Activated B cell treated with CpG ODN at 0.5 μM for 24 hours (primary cell): ENCODE measurements around the gene PTCHD4. TPM values are rescaled to one million over a fixed set of nuclear protein-coding genes. Genes with fewer than 3 reads are reported as not detected.

Experiments
- ATAC-seq: fragments of 200-7000 bp; cut with Tn5 transposase; one replicate; pipeline ENCODE4 v1.10.0; 2021; ENCODE audit warnings: low read depth, mild to moderate bottlenecking, moderate library complexity
- CTCF ChIA-PET: fragments of 350-600 bp; sonication (Branson Sonifier 250); formaldehyde crosslinking; loops from one replicate; lab custom pipeline; 2021; ENCODE audit warnings: antibody characterized with exemption; lab: Charles Lee
- POLR2A ChIA-PET: fragments of 350-600 bp; sonication (Branson Sonifier 250); formaldehyde crosslinking; loops from one replicate; lab custom pipeline; 2021; ENCODE audit warnings: antibody characterized with exemption; lab: Charles Lee
- DNase-seq: peaks from one replicate; pipeline ENCODE4 v3.0.0; 2022
- H3K27ac Mint-ChIP-seq: one replicate; pipeline ENCODE4 v1.8.0; 2020; ENCODE audit warnings: mixed read lengths
- H3K27me3 Mint-ChIP-seq: one replicate; pipeline ENCODE4 v1.8.0; 2021; ENCODE audit warnings: mixed read lengths
- H3K36me3 Mint-ChIP-seq: one replicate; pipeline ENCODE4 v1.8.0; 2021; ENCODE audit warnings: low read depth, mixed read lengths
- H3K4me1 Mint-ChIP-seq: one replicate; pipeline ENCODE4 v1.8.0; 2021; ENCODE audit warnings: mixed read lengths
- H3K4me3 Mint-ChIP-seq: one replicate; pipeline ENCODE4 v1.8.0; 2020; ENCODE audit warnings: mild to moderate bottlenecking, mixed read lengths
- H3K9me3 Mint-ChIP-seq: one replicate; pipeline ENCODE4 v1.8.0; 2020; ENCODE audit warnings: mixed read lengths
- intact Hi-C: fragments of 100-400 bp; cut with micrococcal nuclease; formaldehyde crosslinking; loops from one replicate; pipeline ENCODE4 v1.15.1; 2024
- total RNA-seq: library from RNA; stranded (reverse); gene quantifications from 2 replicates; pipeline ENCODE4 v1.2.3, GENCODE V29; 2022
- TF ChIP-seq, protein P1 (sequence below): fragments of 200-600 bp; IDR thresholded peaks from one replicate; pipeline ENCODE4 v1.8.0; 2022; ENCODE audit warnings: antibody characterized with exemption, mild to moderate bottlenecking

The PTCHD4 gene
- total RNA-seq, 1 donor from 2014 or later = not detected

DNA sequence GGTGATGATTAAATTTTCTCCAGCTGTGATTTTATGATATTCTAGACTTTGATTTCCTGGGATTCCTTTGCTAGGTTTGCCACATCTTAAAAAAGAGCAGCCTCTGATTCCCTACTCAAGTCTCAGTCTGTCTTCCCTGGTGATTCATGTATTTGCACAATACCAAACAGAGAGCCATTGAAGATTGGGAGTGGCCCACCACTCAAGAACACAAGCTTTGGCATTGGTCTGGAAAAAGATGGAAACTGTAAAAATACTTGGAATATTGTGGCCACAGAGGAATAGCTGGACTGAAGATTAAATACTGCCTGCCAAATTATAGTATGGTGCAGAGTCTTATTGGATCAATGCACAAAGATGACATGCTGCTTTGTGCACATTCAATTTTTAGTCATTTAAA lies 32.9 kb downstream of the PTCHD4 start:
- POLR2A ChIA-PET = no interaction called here
- no peaks in the 10 kb centered on the region for H3K4me1 Mint-ChIP-seq
- no peaks in the 10 kb centered on the region for H3K27me3 Mint-ChIP-seq
- CTCF ChIA-PET = no interaction called here
- H3K9me3 Mint-ChIP-seq = no peaks in the 10 kb centered on the region
- no peak overlapping the region for H3K27ac Mint-ChIP-seq
- ATAC-seq (no peak), DNase-seq (no peak)
- TF ChIP-seq, protein P1, sequence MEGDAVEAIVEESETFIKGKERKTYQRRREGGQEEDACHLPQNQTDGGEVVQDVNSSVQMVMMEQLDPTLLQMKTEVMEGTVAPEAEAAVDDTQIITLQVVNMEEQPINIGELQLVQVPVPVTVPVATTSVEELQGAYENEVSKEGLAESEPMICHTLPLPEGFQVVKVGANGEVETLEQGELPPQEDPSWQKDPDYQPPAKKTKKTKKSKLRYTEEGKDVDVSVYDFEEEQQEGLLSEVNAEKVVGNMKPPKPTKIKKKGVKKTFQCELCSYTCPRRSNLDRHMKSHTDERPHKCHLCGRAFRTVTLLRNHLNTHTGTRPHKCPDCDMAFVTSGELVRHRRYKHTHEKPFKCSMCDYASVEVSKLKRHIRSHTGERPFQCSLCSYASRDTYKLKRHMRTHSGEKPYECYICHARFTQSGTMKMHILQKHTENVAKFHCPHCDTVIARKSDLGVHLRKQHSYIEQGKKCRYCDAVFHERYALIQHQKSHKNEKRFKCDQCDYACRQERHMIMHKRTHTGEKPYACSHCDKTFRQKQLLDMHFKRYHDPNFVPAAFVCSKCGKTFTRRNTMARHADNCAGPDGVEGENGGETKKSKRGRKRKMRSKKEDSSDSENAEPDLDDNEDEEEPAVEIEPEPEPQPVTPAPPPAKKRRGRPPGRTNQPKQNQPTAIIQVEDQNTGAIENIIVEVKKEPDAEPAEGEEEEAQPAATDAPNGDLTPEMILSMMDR = no peak
- H3K36me3 Mint-ChIP-seq = no peaks in the 10 kb centered on the region
- H3K4me3 Mint-ChIP-seq = no peak overlapping the region
- intact Hi-C loops = no loop called here

DNA sequence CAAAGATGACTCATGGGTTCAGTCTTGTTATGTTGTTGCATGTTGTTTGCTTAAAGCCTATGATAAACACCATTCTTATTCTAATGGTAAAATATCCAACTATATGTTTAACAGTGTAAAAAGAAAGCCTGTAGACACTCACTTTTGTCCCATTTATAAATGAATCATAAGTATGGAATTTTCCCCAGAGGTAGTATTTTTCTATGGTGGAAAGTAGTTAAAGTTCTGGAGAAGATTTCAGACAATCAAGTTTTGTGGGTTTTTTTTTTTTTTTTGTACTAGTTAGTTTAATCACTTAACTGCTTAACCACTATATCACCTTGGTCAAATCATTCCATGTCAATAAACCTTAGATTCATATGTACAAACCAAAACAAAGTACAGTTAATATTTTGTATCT lies 35.8 kb downstream of the PTCHD4 start:
- Mint-ChIP-seq H3K4me1 (no peaks in the 10 kb centered on the region), H3K27ac (no peak overlapping the region), H3K9me3 (no peaks in the 10 kb centered on the region), H3K36me3 (no peaks in the 10 kb centered on the region), H3K27me3 (peaks cover 2% of the 10 kb centered on the region), H3K4me3 (no peak overlapping the region)
- ATAC-seq = no peak
- ChIA-PET CTCF (no interaction called here), POLR2A (no interaction called here)
- intact Hi-C loops = no loop called here
- no peak for DNase-seq
- TF ChIP-seq, protein P1 = no peak

DNA sequence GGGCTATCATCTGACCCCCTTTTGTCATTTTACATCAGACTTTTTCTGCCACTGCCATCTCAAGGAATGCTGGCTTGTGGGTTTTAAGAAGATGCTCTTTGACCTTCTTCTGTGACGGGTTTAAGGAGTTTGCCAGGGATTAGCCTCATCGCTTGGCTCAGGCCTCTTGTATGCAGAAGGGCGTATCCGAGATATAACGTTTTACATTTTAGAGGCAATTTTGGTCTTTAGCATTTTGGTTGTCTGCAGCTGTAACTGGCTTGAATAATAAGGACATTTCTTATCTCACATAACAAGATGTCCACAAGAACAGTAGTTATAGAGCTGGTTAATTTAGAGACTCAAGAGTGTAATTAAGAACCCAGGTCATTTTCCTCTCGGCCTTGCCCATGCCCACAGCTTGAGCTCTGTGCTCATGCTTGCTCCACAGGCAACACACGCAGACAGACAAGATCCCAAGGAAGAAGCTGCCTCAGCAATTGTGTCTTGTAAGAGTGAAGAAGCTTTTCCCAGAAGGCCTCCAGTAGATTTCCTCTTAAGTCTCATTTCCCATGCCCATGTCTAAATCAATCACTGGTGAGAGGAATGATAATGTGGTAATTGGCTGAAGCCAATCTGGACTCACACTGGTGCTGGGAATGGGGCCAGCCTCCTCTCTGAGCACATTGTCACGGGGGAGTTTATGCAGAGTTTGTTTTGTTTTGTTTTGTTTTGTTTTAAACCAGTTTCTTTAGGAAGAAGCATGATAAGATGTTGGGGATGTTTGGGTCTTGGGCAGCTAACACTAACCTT lies 36.8 kb downstream of the PTCHD4 start:
- Mint-ChIP-seq H3K27ac (no peak overlapping the region), H3K4me1 (no peaks in the 10 kb centered on the region), H3K9me3 (no peaks in the 10 kb centered on the region), H3K27me3 (peaks cover 2% of the 10 kb centered on the region), H3K4me3 (no peak overlapping the region), H3K36me3 (no peaks in the 10 kb centered on the region)
- ChIA-PET POLR2A (no interaction called here), CTCF (no interaction called here)
- DNase-seq (no peak), ATAC-seq (no peak)
- TF ChIP-seq, protein P1 = no peak
- intact Hi-C loops = no loop called here

DNA sequence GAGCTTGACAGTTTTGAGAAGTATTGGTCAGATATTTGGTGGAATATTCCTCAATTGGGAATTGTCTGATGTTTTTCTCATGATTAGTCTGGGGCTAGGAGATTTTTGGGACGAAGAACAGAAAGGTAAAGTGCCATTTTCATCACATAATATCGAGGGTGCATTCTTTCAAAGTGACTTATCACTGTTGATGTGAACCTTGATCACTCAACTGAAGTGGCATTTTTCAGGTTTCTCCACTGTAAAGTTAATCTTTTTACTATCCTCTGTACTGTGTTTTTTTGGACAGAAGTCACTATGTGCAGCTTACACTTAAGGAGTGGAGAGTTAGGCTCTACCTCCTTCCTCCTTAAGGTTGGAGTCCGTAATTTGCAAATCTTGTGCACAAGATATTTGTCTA lies 39.2 kb downstream of the PTCHD4 start:
- Mint-ChIP-seq H3K9me3 (no peaks in the 10 kb centered on the region), H3K4me1 (no peaks in the 10 kb centered on the region), H3K36me3 (no peaks in the 10 kb centered on the region), H3K27me3 (peaks cover 7% of the 10 kb centered on the region), H3K4me3 (no peak overlapping the region), H3K27ac (no peak overlapping the region)
- no peak for DNase-seq
- ChIA-PET CTCF (no interaction called here), POLR2A (no interaction called here)
- TF ChIP-seq, protein P1 = no peak
- no peak for ATAC-seq
- intact Hi-C loops = no loop called here

DNA sequence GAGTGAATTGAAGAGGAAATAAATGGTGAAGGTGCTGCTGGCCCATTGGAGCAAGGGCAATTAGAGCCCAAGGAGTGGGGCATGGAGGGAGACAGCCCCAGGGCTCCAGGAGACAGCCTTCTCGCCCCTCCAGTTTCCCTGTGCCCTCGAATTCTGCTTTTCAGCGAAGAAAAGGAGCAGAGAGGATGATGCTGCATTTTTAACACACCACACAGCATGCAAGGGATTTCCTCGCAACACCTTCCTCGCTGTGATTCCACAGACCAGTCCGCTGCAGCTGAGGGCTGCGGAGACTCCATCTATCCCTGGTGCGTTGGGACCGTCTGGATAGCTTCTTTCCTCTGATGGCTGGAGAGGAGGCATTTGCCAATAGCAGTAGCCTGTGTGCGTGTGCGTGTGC lies 41.7 kb downstream of the PTCHD4 start:
- no peak overlapping the region for H3K27ac Mint-ChIP-seq
- CTCF ChIA-PET = no interaction called here
- POLR2A ChIA-PET = no interaction called here
- H3K9me3 Mint-ChIP-seq = no peaks in the 10 kb centered on the region
- peaks cover 7% of the 10 kb centered on the region for H3K27me3 Mint-ChIP-seq
- ATAC-seq = no peak
- H3K4me1 Mint-ChIP-seq = no peaks in the 10 kb centered on the region
- intact Hi-C loops = no loop called here
- DNase-seq = no peak
- H3K36me3 Mint-ChIP-seq = no peaks in the 10 kb centered on the region
- TF ChIP-seq, protein P1 = no peak
- no peak overlapping the region for H3K4me3 Mint-ChIP-seq
